Suprapubic skin (tissue), 4 donors: ENCODE results near the gene UBE2QL1. TPM values are rescaled to one million over a fixed set of nuclear protein-coding genes. Genes with fewer than 3 reads are reported as not detected.

Experiments
- DNase-seq, 2 donors: peaks; one replicate each; pipeline ENCODE4 v3.0.0-alpha.2; 2019; ENCODE audit warnings: low spot score in 2 of 2
- H3K27ac ChIP-seq: fragments of 200-600 bp; sonication (generic); one replicate; pipeline ENCODE4 v1.5.1; 2019
- H3K27me3 ChIP-seq: fragments of 200-600 bp; sonication (generic); one replicate; pipeline ENCODE4 v1.5.1; 2019
- H3K36me3 ChIP-seq: fragments of 200-600 bp; sonication (generic); one replicate; pipeline ENCODE4 v1.5.1; 2019
- H3K4me1 ChIP-seq: fragments of 200-600 bp; sonication (generic); one replicate; pipeline ENCODE4 v1.5.1; 2019
- H3K4me3 ChIP-seq: fragments of 200-600 bp; sonication (generic); one replicate; pipeline ENCODE4 v1.5.1; 2019; ENCODE audit warnings: mild to moderate bottlenecking
- H3K9me3 ChIP-seq: fragments of 200-600 bp; sonication (generic); one replicate; pipeline ENCODE4 v1.5.1; 2019
- CTCF ChIP-seq, 2 donors: fragments of 200-600 bp in 1 of 2; fragments of 450-650 bp in 1 of 2; sonication (generic) in 1 of 2; IDR thresholded peaks; one replicate each; pipeline ENCODE4 v1.5.1; 2016 to 2019; ENCODE audit warnings: antibody characterized with exemption in 2 of 2, mild to moderate bottlenecking in 1 of 2, moderate library complexity in 1 of 2
- EP300 ChIP-seq: sonication (generic); formaldehyde crosslinking; IDR thresholded peaks from one replicate; pipeline ENCODE4 v1.6.1; 2017; ENCODE audit warnings: antibody characterized with exemption
- POLR2A ChIP-seq, 2 donors: fragments of 450-650 bp; IDR thresholded peaks; one replicate each; pipeline ENCODE4 v1.6.1; 2017; ENCODE audit warnings: antibody characterized with exemption in 2 of 2, mild to moderate bottlenecking in 2 of 2, moderate library complexity in 2 of 2
- POLR2AphosphoS5 ChIP-seq, 3 donors: sonication (generic); formaldehyde crosslinking; IDR thresholded peaks; one replicate each; pipeline ENCODE4 v1.6.1; 2017; ENCODE audit warnings: antibody characterized with exemption in 3 of 3
- WGBS: methylation state at CpG from one replicate; pipeline ENCODE4 v1.1.5; 2018; 5-methylcytosine and 5-hydroxymethylcytosine counted together
- total RNA-seq, 4 donors: library from RNA; depleted of rRNA; stranded (reverse); fragments of >200 nt; gene quantifications; one replicate each; pipeline ENCODE4 v1.1.0, GENCODE V29; 2016

UBE2QL1 gene
- total RNA-seq, 4 donors from 2014 or later, result 1.1 to 5.0 (median 3.2) TPM

- peak in 1 of 2 donors; percentile 15 for DNase-seq
Measured at GRCh38 chr5:6503342-6503741, 54.7 kb downstream of the UBE2QL1 start.

GRCh38 chr5:6504677-6505415 lies 56.2 kb downstream of the UBE2QL1 start:
- Histone ChIP-seq H3K27me3 (no peaks in the 10 kb centered on the region), H3K9me3 (no peaks in the 10 kb centered on the region), H3K4me3 (no peak overlapping the region), H3K36me3 (no peaks in the 10 kb centered on the region), H3K4me1 (no peaks in the 10 kb centered on the region), H3K27ac (no peak overlapping the region)
- DNase-seq, result no peak
- TF ChIP-seq POLR2AphosphoS5 (IDR thresholded peaks at IDR 0.05), result no peak
- no peak for TF ChIP-seq CTCF (IDR thresholded peaks at IDR 0.05)
- TF ChIP-seq EP300, result no peak
- no peak for TF ChIP-seq POLR2A (IDR thresholded peaks at IDR 0.05)
- 68% methylated on average over 5 of the region's 8 CpGs for WGBS

More at GRCh38 chr5:6503342-6503741, 54.7 kb downstream of the UBE2QL1 start:
- Histone ChIP-seq H3K27me3 (no peaks in the 10 kb centered on the region), H3K9me3 (no peaks in the 10 kb centered on the region), H3K36me3 (no peaks in the 10 kb centered on the region), H3K27ac (no peak overlapping the region), H3K4me1 (no peaks in the 10 kb centered on the region), H3K4me3 (no peak overlapping the region)
- TF ChIP-seq POLR2AphosphoS5 (IDR thresholded peaks at IDR 0.05) (no peak), CTCF (IDR thresholded peaks at IDR 0.05) (no peak), POLR2A (IDR thresholded peaks at IDR 0.05) (no peak), EP300 (no peak)
- WGBS, result 90% methylated on average over 4 of the region's 4 CpGs

- WGBS, result 66% methylated on average over 3 of the region's 3 CpGs
- H3K27me3 ChIP-seq, result no peaks in the 10 kb centered on the region
- no peaks in the 10 kb centered on the region for H3K4me1 ChIP-seq
- no peak for DNase-seq
- H3K4me3 ChIP-seq, result no peak overlapping the region
- no peak for TF ChIP-seq EP300
- TF ChIP-seq CTCF (IDR thresholded peaks at IDR 0.05), result no peak
- no peak for TF ChIP-seq POLR2A (IDR thresholded peaks at IDR 0.05)
- no peak for TF ChIP-seq POLR2AphosphoS5 (IDR thresholded peaks at IDR 0.05)
- H3K27ac ChIP-seq, result no peak overlapping the region
- H3K9me3 ChIP-seq, result no peaks in the 10 kb centered on the region
- H3K36me3 ChIP-seq, result no peaks in the 10 kb centered on the region
Measured at GRCh38 chr5:6505416-6505755, 56.7 kb downstream of the UBE2QL1 start.

- no peak for TF ChIP-seq EP300
- TF ChIP-seq POLR2A (IDR thresholded peaks at IDR 0.05), result no peak
- no peak for TF ChIP-seq POLR2AphosphoS5 (IDR thresholded peaks at IDR 0.05)
- no peak for TF ChIP-seq CTCF (IDR thresholded peaks at IDR 0.05)
- DNase-seq, result no peak
- 69% methylated on average over 11 of the region's 11 CpGs for WGBS
- H3K27me3 ChIP-seq, result no peaks in the 10 kb centered on the region
- no peaks in the 10 kb centered on the region for H3K36me3 ChIP-seq
- no peaks in the 10 kb centered on the region for H3K9me3 ChIP-seq
- no peak overlapping the region for H3K27ac ChIP-seq
- H3K4me1 ChIP-seq, result no peaks in the 10 kb centered on the region
- H3K4me3 ChIP-seq, result no peak overlapping the region
Measured at GRCh38 chr5:6505783-6506557, 57.3 kb downstream of the UBE2QL1 start.

- no peak overlapping the region for H3K4me3 ChIP-seq
- no peak for TF ChIP-seq EP300
- no peak for TF ChIP-seq POLR2A (IDR thresholded peaks at IDR 0.05)
- TF ChIP-seq POLR2AphosphoS5 (IDR thresholded peaks at IDR 0.05), result no peak
- TF ChIP-seq CTCF (IDR thresholded peaks at IDR 0.05), result no peak
- WGBS, result 82% methylated on average over 16 of the region's 16 CpGs
Measured at GRCh38 chr5:6506611-6507010, 58.0 kb downstream of the UBE2QL1 start.

More at GRCh38 chr5:6506611-6507010, 58.0 kb downstream of the UBE2QL1 start:
- no peak for DNase-seq
- no peaks in the 10 kb centered on the region for H3K36me3 ChIP-seq
- H3K9me3 ChIP-seq, result no peaks in the 10 kb centered on the region
- no peak overlapping the region for H3K27ac ChIP-seq
- H3K27me3 ChIP-seq, result no peaks in the 10 kb centered on the region
- no peaks in the 10 kb centered on the region for H3K4me1 ChIP-seq
